Liver (tissue), 9 donors: ENCODE measurements around the gene FMO2. TPM values are rescaled to one million over a fixed set of nuclear protein-coding genes. Genes with fewer than 3 reads are reported as not detected.
"Not testable (repeated sequence)": the region's sequence is repeated elsewhere in the genome, so short reads cannot be mapped to it uniquely, and the experiment has no call there.

Experiments used
- DNase-seq: peaks from one replicate; pipeline ENCODE4 v3.0.0-alpha.2; 2017; ENCODE audit warnings: low spot score
- H3K27ac ChIP-seq, 2 donors: one replicate each; pipeline ENCODE4 v1.7.0; 2013; ENCODE audit warnings: inconsistent platforms in 2 of 2, low read length in 2 of 2, control low read depth in 1 of 2, low read depth in 1 of 2, mild to moderate bottlenecking in 1 of 2
- H3K27me3 ChIP-seq, 4 donors: one replicate each; pipeline versions ENCODE4 v1.6.1 to v1.7.0; 2013; ENCODE audit warnings: low read length in 3 of 4, inconsistent platforms in 1 of 4, mild to moderate bottlenecking in 1 of 4, moderate library complexity in 1 of 4; ENCODE audit not compliant: control insufficient read depth in 4 of 4, insufficient read depth in 4 of 4
- H3K36me3 ChIP-seq, 4 donors: one replicate each; pipeline versions ENCODE4 v1.6.1 to v1.7.0; 2013; ENCODE audit warnings: low read length in 3 of 4, mild to moderate bottlenecking in 3 of 4, low read depth in 1 of 4, moderate library complexity in 1 of 4; ENCODE audit not compliant: control insufficient read depth in 4 of 4, insufficient read depth in 3 of 4
- H3K4me1 ChIP-seq, 4 donors: one replicate each; pipeline versions ENCODE4 v1.6.1 to v1.7.0; 2013; ENCODE audit warnings: low read length in 3 of 4, mild to moderate bottlenecking in 3 of 4, moderate library complexity in 1 of 4; ENCODE audit not compliant: control insufficient read depth in 4 of 4, insufficient read depth in 4 of 4
- H3K4me3 ChIP-seq, 3 donors: one replicate each; pipeline versions ENCODE4 v1.6.1 to v1.7.0; 2013; ENCODE audit warnings: low read length in 3 of 3, control low read depth in 1 of 3, low read depth in 1 of 3, mild to moderate bottlenecking in 1 of 3
- H3K9ac ChIP-seq, 2 donors: one replicate each; pipeline ENCODE4 v1.7.0; 2013; ENCODE audit warnings: low read length in 2 of 2, mild to moderate bottlenecking in 2 of 2, moderate library complexity in 2 of 2, control low read depth in 1 of 2, low read depth in 1 of 2
- H3K9me3 ChIP-seq, 4 donors: one replicate each; pipeline versions ENCODE4 v1.6.1 to v1.7.0; 2013; ENCODE audit warnings: low read length in 3 of 4; ENCODE audit not compliant: control insufficient read depth in 4 of 4
- ATF3 ChIP-seq: IDR thresholded peaks from 2 replicates; pipeline ENCODE4 v1.6.1; 2016; ENCODE audit warnings: antibody characterized with exemption
- HNF4G ChIP-seq: IDR thresholded peaks from 2 replicates; pipeline ENCODE4 v1.6.1; 2016; ENCODE audit warnings: antibody characterized with exemption
- MAX ChIP-seq: IDR thresholded peaks from 2 replicates; pipeline ENCODE4 v1.6.1; 2016; ENCODE audit warnings: antibody characterized with exemption
- NR2F2 ChIP-seq: IDR thresholded peaks from 2 replicates; pipeline ENCODE4 v1.6.1; 2016; ENCODE audit warnings: antibody characterized with exemption
- RXRA ChIP-seq, 2 donors: IDR thresholded peaks; 2 replicates each; pipeline ENCODE4 v1.6.1; 2017 to 2018; ENCODE audit warnings: antibody characterized with exemption in 2 of 2, mild to moderate bottlenecking in 1 of 2
- YY1 ChIP-seq: IDR thresholded peaks from 2 replicates; pipeline ENCODE4 v1.6.1; 2016; ENCODE audit warnings: antibody characterized with exemption, mild to moderate bottlenecking
- WGBS: extraction: QIAGEN DNeasy Blood & Tissue Kit; methylation state at CpG from one replicate; pipeline ENCODE4 v1.1.7; 2013; 5-methylcytosine and 5-hydroxymethylcytosine counted together
- polyA plus RNA-seq, 2 donors: library from polyadenylated mRNA; stranded (reverse) in 1 of 2; unstranded in 1 of 2; fragments of 200-250 nt in 1 of 2; fragments of >200 nt in 1 of 2; fragmentation: Nextera tagmentation in 1 of 2; extraction: Ambion mirVana in 1 of 2; gene quantifications; one replicate each; pipeline versions ENCODE4 v1.2.1 to v1.2.3, GENCODE V29; 2013 to 2015
- total RNA-seq, 2 donors: library from RNA; depleted of rRNA; stranded (reverse); fragments of >200 nt; gene quantifications; one replicate each; pipeline ENCODE4 v1.2.3, GENCODE V29; 2014
- TF ChIP-seq, protein P1 (sequence below): IDR thresholded peaks from 2 replicates; pipeline ENCODE4 v1.6.1; 2016; ENCODE audit warnings: antibody characterized with exemption, mild to moderate bottlenecking
- donor health status: healthy.
- donor health status: healthy.
- donor health status: healthy.
- donor health status: healthy.
- donor health status: healthy.

Gene FMO2
- total and polyA plus RNA-seq, 4 donors, result 0.14 to 1.6 (median 1.1) TPM

DNA sequence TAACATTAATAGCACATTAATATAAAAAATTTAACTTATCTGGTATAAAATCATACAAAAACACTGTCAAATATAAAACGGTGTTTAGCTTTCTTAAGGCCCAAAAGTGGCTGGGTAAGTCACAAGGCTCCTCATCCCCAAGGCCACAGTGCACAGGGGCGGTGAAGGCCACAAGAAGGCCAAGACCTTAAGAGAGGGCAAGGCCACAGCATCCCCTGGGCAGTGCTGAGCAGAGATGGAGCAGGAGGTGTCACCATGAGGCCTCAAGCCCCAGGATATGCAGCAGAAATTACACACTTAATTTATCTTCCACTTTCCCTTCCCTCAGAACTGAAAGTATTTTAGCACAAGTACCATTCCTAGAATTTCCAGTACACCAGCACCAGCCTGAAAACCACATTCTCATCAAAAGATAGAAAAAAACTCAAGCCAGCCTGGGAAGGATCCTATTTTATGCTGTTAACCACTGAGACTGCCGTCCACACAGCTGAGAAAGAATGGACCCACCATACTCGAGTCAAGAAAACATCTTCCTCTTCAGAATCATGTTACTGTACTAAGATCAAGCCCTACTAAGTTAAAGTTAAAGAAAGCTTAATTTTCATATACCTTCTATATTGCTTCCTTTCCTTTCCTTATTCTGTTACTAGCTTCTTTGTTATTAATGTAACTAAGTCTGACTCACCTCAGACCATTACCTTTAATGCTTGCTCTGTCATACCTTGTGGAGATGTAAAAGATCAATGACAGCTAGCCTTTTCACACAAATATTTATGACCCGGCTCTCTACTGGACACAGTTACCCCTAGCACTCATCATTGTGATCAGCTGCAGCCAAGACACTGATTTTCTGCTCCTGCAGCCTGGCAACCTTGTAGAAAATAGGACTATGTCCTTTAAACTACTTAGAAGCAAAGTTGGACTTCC is 36.8 kb downstream of the FMO2 start:
- H3K9me3 ChIP-seq, result no peaks in the 10 kb centered on the region

GRCh38 chr1:171222936-171223335 is 37.8 kb downstream of the FMO2 start:
- H3K36me3 ChIP-seq, result no peaks in the 10 kb centered on the region
- H3K4me1 ChIP-seq, result no peaks in the 10 kb centered on the region
- TF ChIP-seq RXRA (IDR thresholded peaks at IDR 0.05), result no peak
- peak; percentile 14 for TF ChIP-seq NR2F2
- TF ChIP-seq, protein P1, sequence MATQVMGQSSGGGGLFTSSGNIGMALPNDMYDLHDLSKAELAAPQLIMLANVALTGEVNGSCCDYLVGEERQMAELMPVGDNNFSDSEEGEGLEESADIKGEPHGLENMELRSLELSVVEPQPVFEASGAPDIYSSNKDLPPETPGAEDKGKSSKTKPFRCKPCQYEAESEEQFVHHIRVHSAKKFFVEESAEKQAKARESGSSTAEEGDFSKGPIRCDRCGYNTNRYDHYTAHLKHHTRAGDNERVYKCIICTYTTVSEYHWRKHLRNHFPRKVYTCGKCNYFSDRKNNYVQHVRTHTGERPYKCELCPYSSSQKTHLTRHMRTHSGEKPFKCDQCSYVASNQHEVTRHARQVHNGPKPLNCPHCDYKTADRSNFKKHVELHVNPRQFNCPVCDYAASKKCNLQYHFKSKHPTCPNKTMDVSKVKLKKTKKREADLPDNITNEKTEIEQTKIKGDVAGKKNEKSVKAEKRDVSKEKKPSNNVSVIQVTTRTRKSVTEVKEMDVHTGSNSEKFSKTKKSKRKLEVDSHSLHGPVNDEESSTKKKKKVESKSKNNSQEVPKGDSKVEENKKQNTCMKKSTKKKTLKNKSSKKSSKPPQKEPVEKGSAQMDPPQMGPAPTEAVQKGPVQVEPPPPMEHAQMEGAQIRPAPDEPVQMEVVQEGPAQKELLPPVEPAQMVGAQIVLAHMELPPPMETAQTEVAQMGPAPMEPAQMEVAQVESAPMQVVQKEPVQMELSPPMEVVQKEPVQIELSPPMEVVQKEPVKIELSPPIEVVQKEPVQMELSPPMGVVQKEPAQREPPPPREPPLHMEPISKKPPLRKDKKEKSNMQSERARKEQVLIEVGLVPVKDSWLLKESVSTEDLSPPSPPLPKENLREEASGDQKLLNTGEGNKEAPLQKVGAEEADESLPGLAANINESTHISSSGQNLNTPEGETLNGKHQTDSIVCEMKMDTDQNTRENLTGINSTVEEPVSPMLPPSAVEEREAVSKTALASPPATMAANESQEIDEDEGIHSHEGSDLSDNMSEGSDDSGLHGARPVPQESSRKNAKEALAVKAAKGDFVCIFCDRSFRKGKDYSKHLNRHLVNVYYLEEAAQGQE, result no peak
- WGBS, result 86% methylated on average over 5 of the region's 5 CpGs
- no peaks in the 10 kb centered on the region for H3K27me3 ChIP-seq
- H3K9ac ChIP-seq, result no peak overlapping the region
- H3K27ac ChIP-seq, result no peak overlapping the region
- no peak overlapping the region for H3K4me3 ChIP-seq
- no peak for DNase-seq
- no peaks in the 10 kb centered on the region for H3K9me3 ChIP-seq

More for the DNA sequence above, 36.8 kb downstream of the FMO2 start:
- Histone ChIP-seq H3K27ac (no peak overlapping the region), H3K27me3 (no peaks in the 10 kb centered on the region), H3K4me3 (no peak overlapping the region), H3K36me3 (no peaks in the 10 kb centered on the region), H3K4me1 (no peaks in the 10 kb centered on the region), H3K9ac (no peak overlapping the region)
- DNase-seq, result no peak
- 74% methylated on average over 5 of the region's 5 CpGs for WGBS
- no peak for TF ChIP-seq RXRA (IDR thresholded peaks at IDR 0.05)
- TF ChIP-seq NR2F2, result no peak
- TF ChIP-seq, protein P1, result no peak
- TF ChIP-seq HNF4G, result no peak
- TF ChIP-seq MAX, result no peak
- TF ChIP-seq YY1, result no peak
- no peak for TF ChIP-seq ATF3

DNA sequence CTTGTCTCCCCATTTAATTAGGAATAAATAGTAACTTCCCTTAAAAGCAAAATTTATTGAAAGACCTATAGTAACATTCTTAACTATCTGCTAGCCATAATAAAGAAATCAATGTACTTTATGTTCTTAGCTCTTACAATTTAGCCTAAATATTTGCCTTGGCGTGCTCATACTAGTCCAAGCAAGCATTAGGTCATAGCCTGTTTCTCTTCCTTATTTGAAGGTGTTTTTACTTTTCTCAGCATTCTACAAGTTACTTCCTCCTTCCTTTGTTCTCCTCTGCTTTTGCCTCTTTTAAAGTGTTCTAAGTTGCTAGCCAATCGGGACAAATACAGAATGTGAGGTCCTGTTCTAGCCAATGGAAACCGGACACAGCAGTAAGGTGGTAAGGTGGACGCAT is 39.2 kb downstream of the FMO2 start:
- not testable (repeated sequence) for H3K4me1 ChIP-seq, H3K36me3 ChIP-seq, H3K27me3 ChIP-seq, DNase-seq, H3K27ac ChIP-seq, H3K4me3 ChIP-seq, H3K9me3 ChIP-seq, H3K9ac ChIP-seq
- WGBS, result 89% methylated on average over 4 of the region's 4 CpGs
